HL-60/S4 treated with retinoic acid at 250 ng/mL for 4 days and 3 days (cell line): ENCODE results near the gene PC.

Experiments used
- in situ Hi-C: fragments of 300-500 bp; cut with MboI; formaldehyde crosslinking; loops from 2 replicates; pipeline ENCODE4 v1.7.0; 2022; ENCODE audit warnings: low sequenced_read_pairs

PC gene

DNA sequence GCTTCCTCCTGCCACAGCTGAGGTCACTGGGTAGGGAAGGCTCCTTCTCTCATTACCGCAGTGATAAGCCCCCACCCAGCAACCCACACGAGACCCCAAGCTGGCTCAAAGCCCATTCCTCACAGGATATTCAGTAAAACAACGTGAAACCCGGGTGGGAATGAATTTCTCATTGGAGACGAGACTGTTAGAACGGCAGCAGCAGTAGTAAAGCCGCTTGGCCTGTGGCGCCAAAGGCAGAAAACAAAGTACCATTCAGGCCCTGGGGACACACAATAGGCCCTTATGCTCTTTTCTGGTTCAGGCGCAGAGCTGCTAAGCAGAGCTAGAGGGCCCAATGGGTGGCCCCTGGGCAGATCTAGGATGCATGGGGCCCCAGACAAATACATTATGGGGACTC, 45.3 kb downstream of the PC start:
- in situ Hi-C loops: no loop called here

- in situ Hi-C loops: no loop called here
These were observed 45.8 kb downstream of the PC start for GRCh38 chr11:66912361-66912760.

- in situ Hi-C loops: no loop called here
These were observed 47.5 kb downstream of the PC start for GRCh38 chr11:66910669-66911068.

DNA sequence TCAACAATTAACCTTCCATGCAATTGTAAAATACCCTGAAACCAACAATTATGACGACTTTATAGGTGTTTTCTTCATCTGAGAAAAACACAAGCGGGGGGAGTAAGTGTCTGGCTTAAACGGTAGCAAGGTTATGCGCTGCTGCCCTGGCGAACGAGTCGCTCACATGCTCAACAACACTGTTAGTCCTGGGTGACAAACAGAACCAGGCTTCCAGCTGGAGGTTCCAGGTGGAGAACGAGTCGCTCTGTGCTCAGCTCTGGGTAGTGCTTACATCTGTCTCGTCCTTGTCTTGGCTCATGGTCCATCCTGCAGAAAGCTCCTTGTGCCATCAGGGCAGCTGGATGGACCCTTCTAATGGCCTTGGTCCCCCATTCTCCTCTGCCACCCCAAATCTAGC, 48.2 kb downstream of the PC start:
- in situ Hi-C loops: no loop called here

DNA sequence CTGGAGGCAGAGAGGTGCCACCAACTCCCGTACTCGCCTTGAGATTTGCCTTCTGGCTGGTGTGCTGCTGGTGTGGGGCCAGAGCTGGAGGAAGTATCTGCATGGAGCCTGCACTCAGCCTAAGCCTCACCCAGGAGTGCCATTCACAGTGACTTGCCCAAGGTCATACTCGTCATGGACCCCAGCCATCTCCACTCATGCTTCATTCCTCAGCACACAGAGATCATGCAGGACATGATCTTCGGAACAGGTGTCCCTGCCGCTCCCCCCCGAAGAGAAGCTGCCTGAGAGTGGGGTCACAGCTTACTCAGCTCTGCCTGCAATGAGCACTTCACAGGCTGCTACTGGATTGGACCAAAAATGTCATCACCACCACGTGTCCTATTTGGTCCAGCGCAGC, 49.0 kb downstream of the PC start:
- in situ Hi-C loops: no loop called here

- in situ Hi-C loops: no loop called here
These were observed 50.2 kb downstream of the PC start for GRCh38 chr11:66907751-66908630.

DNA sequence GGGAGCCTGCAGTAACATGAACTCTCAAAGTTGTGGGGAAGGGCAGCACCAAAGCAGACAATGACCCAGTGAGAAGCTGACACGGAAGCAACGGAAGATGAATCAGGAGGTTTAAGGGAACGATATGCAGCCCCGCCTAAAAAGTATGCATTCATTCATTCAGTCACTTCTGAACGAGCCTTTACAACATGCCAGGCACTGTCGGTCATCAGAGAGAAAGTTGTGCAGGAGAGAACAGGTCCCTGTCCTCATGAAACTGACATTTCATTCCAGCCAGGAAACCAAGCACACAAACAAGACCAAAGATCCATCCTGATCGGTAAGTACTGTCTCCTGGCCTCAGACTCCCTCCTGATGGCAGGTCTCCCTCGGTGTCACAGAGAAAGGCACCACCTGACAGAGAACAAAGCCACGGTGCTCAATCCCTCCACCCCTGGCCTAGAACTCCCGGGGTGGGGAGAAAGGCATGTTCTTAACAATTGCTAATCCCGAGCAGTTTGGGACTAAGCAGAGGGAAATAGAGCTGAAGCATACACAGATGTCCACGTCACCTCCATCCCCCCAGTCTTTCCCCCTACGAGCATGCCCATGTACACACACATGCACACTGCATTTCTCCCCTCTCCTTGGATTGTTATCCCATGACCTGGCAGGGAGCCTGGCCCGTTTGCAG, 52.0 kb downstream of the PC start:
- in situ Hi-C loops: no loop called here

GRCh38 chr11:66905631-66906030, 52.6 kb downstream of the PC start:
- in situ Hi-C loops: no loop called here

GRCh38 chr11:66904981-66905521, 53.1 kb downstream of the PC start:
- in situ Hi-C loops: no loop called here

- in situ Hi-C loops: no loop called here
These were observed 53.6 kb downstream of the PC start for GRCh38 chr11:66904561-66904960.

DNA sequence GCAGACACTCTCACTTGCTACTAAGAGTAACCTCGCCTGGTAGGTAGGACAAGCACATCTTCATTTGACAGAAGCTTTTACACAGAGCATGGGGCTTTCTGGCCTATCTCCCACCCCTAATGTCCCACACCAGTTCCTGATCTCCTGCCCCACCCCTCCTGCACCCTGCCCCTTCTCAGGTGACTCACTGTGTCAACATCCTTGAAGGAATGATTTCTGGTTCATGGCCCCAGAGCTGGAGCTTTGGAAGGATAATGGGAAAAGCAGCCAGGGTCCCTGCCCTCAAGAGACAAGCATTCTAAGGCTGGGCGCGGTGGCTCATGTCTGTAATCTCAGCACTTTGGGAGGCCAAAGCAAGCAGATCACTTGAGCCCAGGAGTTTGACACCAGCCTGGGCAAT, 54.1 kb downstream of the PC start:
- in situ Hi-C loops: no loop called here

- in situ Hi-C loops: no loop called here
These were observed 55.6 kb downstream of the PC start for GRCh38 chr11:66902486-66903177.

GRCh38 chr11:66901964-66902390, 56.2 kb downstream of the PC start:
- in situ Hi-C loops: no loop called here

DNA sequence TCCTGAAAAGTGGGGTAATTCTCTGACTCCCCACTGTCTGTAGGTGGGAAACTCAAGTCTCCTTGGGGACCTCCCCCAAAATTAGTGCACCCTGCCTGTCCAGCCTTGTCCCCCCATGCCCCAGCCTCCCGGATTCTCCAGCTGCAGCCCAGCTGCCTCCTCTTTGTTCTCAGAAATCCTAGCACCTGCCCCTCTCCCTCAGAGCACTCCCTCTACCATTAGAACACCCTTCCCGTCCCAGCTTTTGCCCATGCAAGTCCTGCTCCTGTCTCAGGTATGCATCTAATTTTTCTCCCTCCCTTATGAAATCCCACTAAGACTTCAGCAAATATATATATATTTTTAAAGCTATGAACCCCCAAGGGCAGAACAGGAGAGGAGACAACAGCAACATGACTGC, 64.0 kb downstream of the PC start:
- in situ Hi-C loops: no loop called here

GRCh38 chr11:66892911-66893310, 65.3 kb downstream of the PC start:
- in situ Hi-C loops: no loop called here

DNA sequence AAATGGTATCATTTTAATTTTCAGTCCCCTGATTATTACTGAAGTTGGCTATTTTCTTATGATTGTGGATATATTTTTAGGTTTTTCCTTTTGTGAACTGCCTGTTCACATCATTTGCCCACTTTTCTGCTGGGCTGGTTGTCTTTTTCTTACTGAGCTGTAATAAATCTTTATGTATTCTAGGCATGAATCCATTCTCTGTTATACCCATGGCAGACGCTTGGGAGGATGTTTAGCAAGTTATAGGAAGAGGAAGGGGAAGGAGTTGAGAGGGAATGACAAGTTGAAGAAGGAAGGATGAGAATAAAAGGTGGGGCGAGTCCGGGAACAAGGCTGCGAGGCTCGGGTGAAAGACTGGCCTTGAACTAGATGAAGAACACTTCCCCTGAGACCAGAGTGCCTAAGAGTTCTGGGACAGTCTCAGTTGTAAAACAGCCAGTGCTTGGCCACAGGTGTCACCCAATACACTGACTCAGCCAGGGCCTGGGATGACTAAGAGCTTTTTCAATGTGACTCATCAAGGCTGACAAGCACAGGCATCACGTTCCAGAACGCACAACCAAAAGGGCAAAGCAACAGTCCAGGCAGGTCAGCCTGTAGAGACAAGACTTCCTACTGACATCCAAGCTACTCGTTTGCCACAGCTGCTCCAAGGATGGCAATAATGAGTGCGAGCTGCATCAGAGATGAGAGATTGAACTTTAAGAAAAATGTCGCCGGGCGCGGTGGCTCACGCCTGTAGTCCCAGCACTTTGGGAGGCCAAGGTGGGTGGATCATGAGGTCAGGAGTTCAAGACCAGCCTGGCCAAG, 66.1 kb downstream of the PC start:
- in situ Hi-C loops: no loop called here

DNA sequence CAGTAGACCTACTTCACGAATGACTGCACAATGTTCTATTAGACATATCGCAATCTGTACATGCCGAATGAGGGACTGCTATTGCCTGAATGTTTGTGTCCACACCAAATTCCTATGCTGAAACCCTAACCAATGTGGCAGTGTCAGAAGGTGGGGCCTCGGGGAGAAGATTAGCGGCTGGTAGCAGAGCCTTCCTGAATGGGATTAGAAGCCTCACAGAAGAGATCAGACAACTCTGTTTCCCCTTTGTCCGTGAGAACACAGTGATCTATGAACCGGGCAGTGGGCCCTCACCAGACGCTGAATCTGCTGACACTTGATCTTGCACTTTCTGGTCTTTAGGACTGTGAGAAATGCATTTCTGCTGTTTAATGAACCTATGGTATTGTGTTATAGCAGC, 68.2 kb downstream of the PC start:
- in situ Hi-C loops: no loop called here

- in situ Hi-C loops: no loop called here
These were observed 69.9 kb downstream of the PC start for GRCh38 chr11:66888282-66888681.

DNA sequence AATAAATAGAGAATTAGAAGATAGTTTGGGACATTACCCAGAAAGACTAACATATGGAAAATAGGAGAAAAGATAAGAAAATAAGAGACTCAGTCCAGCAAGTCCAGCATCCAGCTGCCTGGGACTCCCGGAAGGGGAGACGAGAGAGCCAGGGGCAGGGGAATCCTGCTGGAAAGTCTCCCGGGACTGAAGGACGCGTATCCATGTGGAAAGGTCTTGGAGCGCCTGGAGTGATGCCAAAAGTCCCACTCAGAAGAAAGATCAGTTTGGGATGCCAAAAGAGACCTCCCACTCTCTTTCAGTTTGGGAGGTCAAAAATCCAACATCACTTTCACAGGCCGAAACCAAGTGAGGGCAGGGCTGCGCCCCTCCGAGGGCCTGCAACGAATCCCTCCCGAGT, 70.7 kb downstream of the PC start:
- in situ Hi-C loops: no loop called here

GRCh38 chr11:66886671-66887221, 71.4 kb downstream of the PC start:
- in situ Hi-C loops: no loop called here
